Forelimb muscle (tissue), 1 donor: Measurements from ENCODE around the gene SNX25. TPM values are rescaled to one million over a fixed set of nuclear protein-coding genes. Genes with fewer than 3 reads are reported as not detected.

Source experiments
- DNase-seq: peaks from one replicate; pipeline ENCODE4 v3.0.0-alpha.2; 2013; ENCODE audit warnings: low read depth
- polyA plus RNA-seq: library from polyadenylated mRNA; unstranded; fragments of 120-200 nt; gene quantifications from one replicate; pipeline ENCODE4 v1.2.1, GENCODE V29; 2013; ENCODE audit not compliant: insufficient read length

Gene SNX25
- polyA plus RNA-seq, 1 donor = 7.6 TPM

GRCh38 chr4:185378264-185378663 lies 168.9 kb downstream of the SNX25 start:
- DNase-seq = no peak

GRCh38 chr4:185379326-185380295 lies 170.2 kb downstream of the SNX25 start:
- DNase-seq = no peak

- DNase-seq = no peak
Measured at GRCh38 chr4:185380320-185380719, 170.9 kb downstream of the SNX25 start.

GRCh38 chr4:185381288-185382196 lies 172.1 kb downstream of the SNX25 start:
- no peak for DNase-seq

- DNase-seq = no peak
Measured at GRCh38 chr4:185382754-185383153, 173.4 kb downstream of the SNX25 start.

GRCh38 chr4:185383451-185383850 lies 174.1 kb downstream of the SNX25 start:
- no peak for DNase-seq

- no peak for DNase-seq
Measured at GRCh38 chr4:185384061-185384460, 174.7 kb downstream of the SNX25 start.

GRCh38 chr4:185384930-185385331 lies 175.5 kb downstream of the SNX25 start:
- DNase-seq = no peak

GRCh38 chr4:185387957-185388356 lies 178.6 kb downstream of the SNX25 start:
- no peak for DNase-seq

GRCh38 chr4:185390941-185391340 lies 181.5 kb downstream of the SNX25 start:
- no peak for DNase-seq

- DNase-seq = no peak
Measured at GRCh38 chr4:185392156-185392555, 182.8 kb downstream of the SNX25 start.

- DNase-seq = no peak
Measured at GRCh38 chr4:185394568-185395237, 185.3 kb downstream of the SNX25 start.

- DNase-seq = peak; percentile 96
Measured at GRCh38 chr4:185395238-185395955, 186.0 kb downstream of the SNX25 start, which contains the start of gene LRP2BP. LRP2BP (minus strand) TSS chr4:185395924; CDS start chr4:185378186, 17,738 bp downstream.

GRCh38 chr4:185395956-185396723 lies 186.7 kb downstream of the SNX25 start:
- peak; percentile 88 for DNase-seq

GRCh38 chr4:185396724-185397385 lies 187.5 kb downstream of the SNX25 start, which contains the start of gene ANKRD37:
ANKRD37 (plus strand) TSS chr4:185396841; CDS start chr4:185396924, 83 bp downstream.
- DNase-seq = no peak

GRCh38 chr4:185398618-185399017 lies 189.2 kb downstream of the SNX25 start:
- DNase-seq = no peak

GRCh38 chr4:185399466-185399865 lies 190.1 kb downstream of the SNX25 start:
- DNase-seq = no peak

GRCh38 chr4:185404031-185404430 lies 194.6 kb downstream of the SNX25 start:
- no peak for DNase-seq

GRCh38 chr4:185405296-185405999 lies 196.1 kb downstream of the SNX25 start:
- no peak for DNase-seq
